ENCODE data around the gene FBRS.

Gene FBRS

DNA sequence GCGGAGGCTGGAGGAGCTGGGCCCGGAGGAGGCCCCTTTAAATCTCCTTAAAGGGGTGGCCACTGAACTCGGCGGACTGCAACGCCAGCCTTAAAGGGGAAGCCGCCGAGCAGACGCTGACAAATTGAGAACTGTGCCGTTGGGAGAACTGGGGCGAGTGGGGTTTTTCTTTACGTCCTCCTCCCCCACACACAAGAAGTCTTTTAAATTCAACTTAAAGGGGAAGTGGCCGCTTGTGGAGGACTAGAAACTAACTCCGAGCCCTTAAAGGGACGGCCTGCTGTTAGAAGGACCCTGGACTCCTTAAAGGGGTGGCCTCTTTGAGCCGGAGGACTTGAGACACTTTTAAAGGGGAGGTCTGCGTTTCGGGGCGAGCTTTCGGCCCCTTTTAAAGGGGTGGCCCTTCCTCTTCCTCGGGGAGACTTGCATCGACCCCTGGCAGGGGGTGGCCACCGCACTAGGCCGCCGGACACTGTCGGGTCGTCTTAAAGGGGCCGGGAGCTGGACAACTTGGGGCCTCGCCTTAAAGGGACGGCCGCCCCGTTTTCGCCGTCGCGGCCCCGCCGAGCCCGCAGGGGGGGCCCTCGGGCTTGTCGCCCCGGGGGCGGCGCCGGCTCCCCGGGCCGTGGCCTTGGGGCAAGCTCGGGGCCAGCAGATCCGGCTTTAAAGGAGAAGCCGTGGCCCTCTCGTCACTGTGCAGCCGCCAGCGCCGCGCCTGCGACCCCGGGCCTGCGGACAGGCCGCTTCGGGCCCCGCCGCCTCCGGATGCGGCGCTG, 688 bp downstream of the FBRS start:
- peak overlapping the region; percentile 87 for H3K4me3 ChIP-seq (replicated peaks; ENCODE audit: low read depth, low read length)
- TF ChIP-seq, protein P1, sequence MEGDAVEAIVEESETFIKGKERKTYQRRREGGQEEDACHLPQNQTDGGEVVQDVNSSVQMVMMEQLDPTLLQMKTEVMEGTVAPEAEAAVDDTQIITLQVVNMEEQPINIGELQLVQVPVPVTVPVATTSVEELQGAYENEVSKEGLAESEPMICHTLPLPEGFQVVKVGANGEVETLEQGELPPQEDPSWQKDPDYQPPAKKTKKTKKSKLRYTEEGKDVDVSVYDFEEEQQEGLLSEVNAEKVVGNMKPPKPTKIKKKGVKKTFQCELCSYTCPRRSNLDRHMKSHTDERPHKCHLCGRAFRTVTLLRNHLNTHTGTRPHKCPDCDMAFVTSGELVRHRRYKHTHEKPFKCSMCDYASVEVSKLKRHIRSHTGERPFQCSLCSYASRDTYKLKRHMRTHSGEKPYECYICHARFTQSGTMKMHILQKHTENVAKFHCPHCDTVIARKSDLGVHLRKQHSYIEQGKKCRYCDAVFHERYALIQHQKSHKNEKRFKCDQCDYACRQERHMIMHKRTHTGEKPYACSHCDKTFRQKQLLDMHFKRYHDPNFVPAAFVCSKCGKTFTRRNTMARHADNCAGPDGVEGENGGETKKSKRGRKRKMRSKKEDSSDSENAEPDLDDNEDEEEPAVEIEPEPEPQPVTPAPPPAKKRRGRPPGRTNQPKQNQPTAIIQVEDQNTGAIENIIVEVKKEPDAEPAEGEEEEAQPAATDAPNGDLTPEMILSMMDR (IDR thresholded peaks at IDR 0.05; ENCODE audit: low read depth, low read length, missing control alignments), result no peak
- peak; percentile 83 for DNase-seq (ENCODE audit: extremely low read depth, low read depth)

DNA sequence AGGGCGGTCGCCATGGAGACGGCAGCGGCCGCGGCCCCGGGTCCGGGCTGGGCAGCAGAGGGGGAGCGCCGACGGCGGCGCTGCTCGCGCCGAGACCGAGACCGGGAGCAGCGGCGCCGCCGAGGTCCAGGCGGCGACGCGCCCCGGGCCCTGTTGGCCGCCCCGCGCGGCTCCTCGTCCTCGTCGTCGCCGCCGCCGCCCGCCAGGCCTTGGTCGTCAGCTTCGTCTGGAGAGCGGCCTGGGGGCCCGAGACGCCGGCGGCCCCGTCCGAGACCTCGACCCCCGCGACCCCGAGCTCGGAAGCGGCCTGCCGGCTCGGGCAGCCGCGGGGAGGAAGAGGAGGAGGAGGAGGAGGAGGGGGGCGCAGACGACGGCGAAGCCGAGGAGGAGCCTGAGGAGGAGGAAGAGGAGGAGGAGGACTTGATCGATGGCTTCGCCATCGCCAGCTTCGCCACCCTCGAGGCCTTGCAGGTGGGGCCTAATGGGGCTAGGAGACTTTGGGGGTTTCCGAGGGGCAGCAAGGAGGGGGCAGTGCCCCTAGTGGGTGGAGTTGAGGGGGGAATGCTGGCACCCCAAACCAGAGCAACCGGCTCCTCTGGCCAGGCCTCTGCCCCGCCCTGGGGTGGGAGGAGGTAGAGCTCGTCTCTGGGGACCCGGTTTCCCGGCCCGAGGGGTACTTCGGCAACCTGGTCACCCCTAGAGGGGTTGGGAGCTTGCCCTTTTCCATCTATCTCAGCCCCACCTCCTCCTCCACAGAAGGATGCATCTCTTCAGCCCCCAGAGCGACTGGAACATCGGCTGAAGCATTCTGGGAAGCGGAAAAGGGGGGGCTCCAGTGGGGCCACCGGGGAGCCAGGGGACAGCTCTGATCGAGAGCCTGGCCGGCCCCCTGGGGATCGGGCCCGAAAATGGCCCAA, 1.5 kb downstream of the FBRS start:
- TF ChIP-seq, protein P1 (IDR thresholded peaks at IDR 0.05; ENCODE audit: low read depth, low read length, missing control alignments), result no peak
- H3K4me3 ChIP-seq (replicated peaks; ENCODE audit: low read depth, low read length), result peak overlapping the region; percentile 87
- no peak for DNase-seq (ENCODE audit: extremely low read depth, low read depth)

DNA sequence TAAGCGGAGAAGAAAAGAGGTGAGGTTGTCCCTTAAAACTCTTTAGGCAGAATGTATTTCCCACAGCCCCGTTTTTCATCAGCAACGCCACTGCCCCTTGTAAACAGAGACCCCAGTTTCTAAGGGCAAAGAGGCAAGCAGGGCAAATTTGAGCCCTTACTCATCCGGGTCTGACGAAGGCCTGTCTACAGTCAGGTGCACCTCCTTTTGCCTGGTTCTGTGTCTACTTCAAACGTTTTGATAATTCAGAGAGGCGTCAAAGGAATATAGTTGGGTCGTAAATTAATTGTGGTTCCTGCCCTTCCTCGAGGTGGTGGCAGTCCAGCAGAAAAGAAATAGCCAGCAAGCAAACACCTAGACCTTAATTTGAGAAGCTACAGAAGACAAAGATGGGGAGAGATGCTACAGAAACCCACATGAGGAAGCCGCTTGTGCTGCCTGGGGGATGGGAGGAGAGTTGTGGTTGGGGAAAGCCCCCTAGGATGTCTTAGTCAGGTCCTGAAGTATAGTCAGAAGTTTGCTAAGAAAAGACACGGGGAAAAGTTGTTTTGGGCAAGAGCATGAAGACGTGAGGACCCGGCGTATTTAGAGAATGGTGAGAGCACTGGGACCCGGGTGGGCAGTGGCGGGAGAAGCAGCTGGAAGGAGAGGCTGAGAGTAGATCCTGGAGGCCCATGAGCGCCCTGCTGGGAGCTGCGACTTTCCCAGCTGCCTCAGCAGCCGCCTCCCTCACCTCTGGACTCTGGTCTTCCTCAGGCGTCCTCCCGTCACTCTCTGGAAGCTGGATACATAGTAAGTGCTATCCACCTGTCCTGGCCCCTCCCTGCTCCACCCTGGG, 2.4 kb downstream of the FBRS start:
- no peak for DNase-seq (ENCODE audit: extremely low read depth, low read depth)
- H3K4me3 ChIP-seq (replicated peaks; ENCODE audit: low read depth, low read length), result peak overlapping the region; percentile 87
- TF ChIP-seq, protein P1 (IDR thresholded peaks at IDR 0.05; ENCODE audit: low read depth, low read length, missing control alignments), result no peak

DNA sequence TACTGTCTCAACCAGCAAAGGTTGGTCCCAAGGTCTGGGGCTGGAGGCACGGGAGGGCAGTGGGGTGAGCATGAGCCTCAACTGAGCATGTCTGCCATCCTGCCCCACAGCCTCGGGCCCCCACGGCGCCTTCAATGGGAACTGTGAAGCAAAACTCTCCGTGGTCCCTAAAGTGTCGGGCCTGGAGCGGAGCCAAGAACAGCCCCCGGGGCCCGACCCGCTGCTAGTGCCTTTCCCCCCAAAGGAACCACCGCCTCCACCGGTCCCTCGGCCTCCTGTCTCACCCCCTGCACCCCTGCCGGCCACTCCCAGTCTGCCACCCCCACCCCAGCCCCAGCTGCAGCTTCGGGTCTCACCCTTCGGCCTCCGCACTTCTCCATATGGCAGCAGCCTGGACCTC, 4.2 kb downstream of the FBRS start:
- TF ChIP-seq, protein P1 (IDR thresholded peaks at IDR 0.05; ENCODE audit: low read depth, low read length, missing control alignments), result no peak
- no peak overlapping the region for H3K4me3 ChIP-seq (replicated peaks; ENCODE audit: low read depth, low read length)
- DNase-seq (ENCODE audit: extremely low read depth, low read depth), result no peak

DNA sequence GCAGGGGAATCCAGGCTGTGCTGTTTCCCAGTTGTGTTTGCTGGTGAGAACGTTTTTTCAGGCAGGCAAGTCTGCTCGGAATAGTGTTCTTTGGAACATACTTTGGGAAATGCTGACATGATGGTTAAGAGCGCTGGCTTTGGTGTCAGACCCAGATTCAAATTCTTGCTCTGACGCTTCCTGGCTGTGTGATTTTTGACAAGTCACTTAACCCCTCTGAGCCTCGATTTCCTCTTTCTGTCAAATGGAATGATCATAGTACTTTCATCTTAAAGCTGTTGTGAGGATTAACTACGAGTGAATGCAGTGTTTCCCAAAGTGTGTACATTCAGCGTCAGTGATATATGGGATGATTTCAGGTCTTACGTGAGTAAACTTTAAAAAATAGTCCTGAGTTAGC, 4.8 kb downstream of the FBRS start:
- H3K4me3 ChIP-seq (replicated peaks; ENCODE audit: low read depth, low read length), result no peak overlapping the region
- TF ChIP-seq, protein P1 (IDR thresholded peaks at IDR 0.05; ENCODE audit: low read depth, low read length, missing control alignments), result no peak
- DNase-seq (ENCODE audit: extremely low read depth, low read depth), result no peak

DNA sequence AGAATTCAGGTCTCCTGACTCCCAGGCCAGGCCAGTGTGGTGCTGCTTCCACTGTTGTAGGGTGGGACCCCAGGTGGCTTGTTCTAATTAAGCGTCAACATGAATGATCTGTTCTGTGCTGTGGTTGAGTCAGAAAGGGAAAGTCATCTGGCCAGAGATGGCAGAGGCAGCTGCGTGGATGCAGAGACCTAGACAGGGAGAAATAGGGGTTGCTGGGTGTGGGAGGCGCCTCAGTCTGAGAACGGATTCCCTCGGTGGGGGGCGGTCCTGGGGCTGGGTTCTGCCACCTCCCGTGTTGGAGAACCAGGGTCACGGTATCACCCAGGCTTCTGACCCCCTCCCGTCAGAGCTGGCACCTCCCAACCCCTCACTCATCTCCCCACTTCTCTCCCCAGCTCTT, 5.6 kb downstream of the FBRS start:
- TF ChIP-seq, protein P1 (IDR thresholded peaks at IDR 0.05; ENCODE audit: low read depth, low read length, missing control alignments), result no peak
- DNase-seq (ENCODE audit: extremely low read depth, low read depth), result no peak
- no peak overlapping the region for H3K4me3 ChIP-seq (replicated peaks; ENCODE audit: low read depth, low read length)
